Stimulated activated CD8-positive, alpha-beta memory T cell treated with anti-CD3 and anti-CD28 coated beads, Interleukin-7, amount 100 ng/mL, for 4 hours (primary cell): ENCODE data around the gene BCL11B.

Source experiments
- DNase-seq, 2 donors: peaks; one replicate each; pipeline ENCODE4 v3.0.0-alpha.2; 2020; ENCODE audit warnings: low read depth in 2 of 2

The BCL11B gene

GRCh38 chr14:99271951-99272631 is at the start of gene BCL11B:
TSS of gene BCL11B (minus strand) at chr14:99272197. CDS start at chr14:99271218, 979 bp downstream.
- DNase-seq, result peak; percentile 85 to 88

- DNase-seq, result no peak
Measured at GRCh38 chr14:99321236-99321925, 49.4 kb upstream of the BCL11B start.

GRCh38 chr14:99320621-99321235 is 48.7 kb upstream of the BCL11B start:
- no peak for DNase-seq

GRCh38 chr14:99320105-99320572 is 48.1 kb upstream of the BCL11B start:
- peak; percentile 41 to 58 for DNase-seq

GRCh38 chr14:99318959-99319295 is 46.9 kb upstream of the BCL11B start:
- DNase-seq, result no peak

- no peak for DNase-seq
Measured at GRCh38 chr14:99318091-99318958, 46.3 kb upstream of the BCL11B start.

GRCh38 chr14:99317231-99318090 is 45.5 kb upstream of the BCL11B start:
- no peak for DNase-seq

- no peak for DNase-seq
Measured at GRCh38 chr14:99316281-99317163, 44.5 kb upstream of the BCL11B start.

- DNase-seq, result no peak
Measured at GRCh38 chr14:99315197-99315596, 43.2 kb upstream of the BCL11B start.

GRCh38 chr14:99314623-99315022 is 42.6 kb upstream of the BCL11B start:
- no peak for DNase-seq

GRCh38 chr14:99313234-99313633 is 41.2 kb upstream of the BCL11B start:
- no peak for DNase-seq

- DNase-seq, result no peak
Measured at GRCh38 chr14:99312106-99312505, 40.1 kb upstream of the BCL11B start.

- no peak for DNase-seq
Measured at GRCh38 chr14:99309220-99309766, 37.3 kb upstream of the BCL11B start.

GRCh38 chr14:99304208-99304607 is 32.2 kb upstream of the BCL11B start:
- DNase-seq, result no peak

GRCh38 chr14:99300190-99300589 is 28.2 kb upstream of the BCL11B start:
- DNase-seq, result no peak

- DNase-seq, result no peak
Measured at GRCh38 chr14:99296517-99296916, 24.5 kb upstream of the BCL11B start.

GRCh38 chr14:99289394-99290189 is 17.6 kb upstream of the BCL11B start:
- no peak for DNase-seq

- DNase-seq, result no peak
Measured at GRCh38 chr14:99288948-99289347, 17.0 kb upstream of the BCL11B start.
